GM12875 (cell line): ENCODE measurements around the gene NRXN2.

ENCODE experiments used
- H3K4me3 ChIP-seq: one replicate; pipeline ENCODE4 v1.5.1; 2011; ENCODE audit warnings: low read depth, low read length, control low read depth
- TF ChIP-seq, protein P1 (sequence below): IDR thresholded peaks from 2 replicates; pipeline ENCODE4 v1.5.1; 2011; ENCODE audit warnings: low read depth, mild to moderate bottlenecking, control low read depth, inconsistent platforms, low read length, moderate library complexity, borderline replicate concordance; ENCODE audit not compliant: insufficient read depth

The NRXN2 gene

GRCh38 chr11:64696045-64696444 is 27.0 kb downstream of the NRXN2 start:
- no peak overlapping the region for H3K4me3 ChIP-seq
- TF ChIP-seq, protein P1, sequence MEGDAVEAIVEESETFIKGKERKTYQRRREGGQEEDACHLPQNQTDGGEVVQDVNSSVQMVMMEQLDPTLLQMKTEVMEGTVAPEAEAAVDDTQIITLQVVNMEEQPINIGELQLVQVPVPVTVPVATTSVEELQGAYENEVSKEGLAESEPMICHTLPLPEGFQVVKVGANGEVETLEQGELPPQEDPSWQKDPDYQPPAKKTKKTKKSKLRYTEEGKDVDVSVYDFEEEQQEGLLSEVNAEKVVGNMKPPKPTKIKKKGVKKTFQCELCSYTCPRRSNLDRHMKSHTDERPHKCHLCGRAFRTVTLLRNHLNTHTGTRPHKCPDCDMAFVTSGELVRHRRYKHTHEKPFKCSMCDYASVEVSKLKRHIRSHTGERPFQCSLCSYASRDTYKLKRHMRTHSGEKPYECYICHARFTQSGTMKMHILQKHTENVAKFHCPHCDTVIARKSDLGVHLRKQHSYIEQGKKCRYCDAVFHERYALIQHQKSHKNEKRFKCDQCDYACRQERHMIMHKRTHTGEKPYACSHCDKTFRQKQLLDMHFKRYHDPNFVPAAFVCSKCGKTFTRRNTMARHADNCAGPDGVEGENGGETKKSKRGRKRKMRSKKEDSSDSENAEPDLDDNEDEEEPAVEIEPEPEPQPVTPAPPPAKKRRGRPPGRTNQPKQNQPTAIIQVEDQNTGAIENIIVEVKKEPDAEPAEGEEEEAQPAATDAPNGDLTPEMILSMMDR = no peak

DNA sequence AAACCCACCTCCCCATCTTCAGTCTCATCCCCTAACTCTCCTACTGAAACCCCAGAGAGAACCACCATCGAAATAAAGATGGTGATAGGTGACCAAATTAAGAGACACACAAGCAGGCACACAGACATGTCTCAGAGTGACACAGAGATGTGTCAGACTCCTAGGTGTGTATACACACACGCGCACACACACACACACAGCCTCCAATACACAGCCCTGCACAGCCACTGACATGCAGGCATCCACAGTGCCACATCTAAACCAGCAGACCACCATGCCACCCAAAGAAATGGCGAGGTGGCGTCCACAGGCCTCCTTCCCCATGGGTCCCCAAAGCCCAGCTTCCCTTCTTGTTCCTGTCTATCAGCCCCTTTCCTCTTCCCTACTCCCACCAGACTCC is 27.4 kb downstream of the NRXN2 start:
- no peak overlapping the region for H3K4me3 ChIP-seq
- TF ChIP-seq, protein P1 = no peak

DNA sequence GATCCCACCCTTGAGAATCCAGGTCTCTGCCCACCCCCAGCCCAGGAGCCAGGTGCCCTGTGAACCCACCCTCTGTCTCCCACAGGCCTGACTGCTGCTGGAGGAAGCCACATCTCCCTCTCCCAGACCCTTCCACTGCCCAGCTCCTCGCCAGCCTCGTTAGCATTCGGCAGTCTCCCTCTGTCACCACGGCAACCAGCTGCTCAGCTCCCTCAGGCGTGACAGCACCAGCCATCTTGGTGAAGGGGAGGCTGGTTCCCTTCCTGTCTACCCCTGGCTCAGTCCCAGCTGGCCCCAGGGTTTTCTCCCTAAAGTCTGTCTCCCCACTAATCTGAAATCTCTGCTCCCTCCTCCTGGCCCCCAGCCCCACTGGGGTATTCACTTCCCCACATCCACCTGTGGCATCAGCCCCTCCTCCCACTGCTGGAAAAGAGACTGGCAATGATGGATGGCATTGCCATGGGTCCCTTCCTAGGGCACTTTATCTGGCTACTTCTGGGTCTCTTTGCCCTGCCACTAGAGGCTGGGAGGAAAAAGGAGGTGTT is 28.1 kb downstream of the NRXN2 start:
- no peak overlapping the region for H3K4me3 ChIP-seq
- TF ChIP-seq, protein P1 = no peak

DNA sequence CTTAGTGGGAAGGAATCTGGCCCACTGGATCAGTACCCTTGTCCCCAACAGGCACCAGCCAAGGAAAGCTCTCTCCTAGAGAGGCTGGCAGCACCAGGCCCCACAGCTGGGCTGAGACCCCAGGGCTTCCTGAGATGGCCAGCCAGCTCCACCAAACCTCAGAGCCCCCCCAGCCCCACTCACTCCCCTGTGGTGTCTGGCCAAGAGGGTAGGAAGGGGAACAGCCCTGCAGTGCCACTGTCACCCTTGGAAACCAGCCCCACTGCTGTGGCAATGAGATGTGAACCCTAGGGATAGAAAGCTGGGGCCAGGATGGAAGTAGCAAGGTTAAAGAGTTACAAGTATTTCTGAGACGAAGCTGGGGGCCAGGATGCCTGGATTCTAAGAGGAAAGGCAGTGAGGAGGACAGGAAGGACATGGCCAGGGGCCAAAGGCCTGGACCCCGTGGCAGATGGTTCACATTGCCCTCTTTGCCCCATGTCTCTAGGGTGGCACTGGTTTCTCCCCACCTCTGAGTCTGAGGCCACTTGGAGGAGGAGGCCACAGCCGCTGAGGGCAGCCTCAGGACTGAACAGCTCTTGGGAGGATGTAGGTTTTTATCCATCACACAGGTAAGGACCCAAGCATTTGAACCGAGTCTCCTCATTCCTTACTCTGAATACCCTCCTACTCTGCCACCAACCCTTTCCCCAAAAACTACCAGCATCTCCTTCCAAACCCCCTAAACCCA is 28.8 kb downstream of the NRXN2 start:
- no peak overlapping the region for H3K4me3 ChIP-seq
- TF ChIP-seq, protein P1 = no peak

GRCh38 chr11:64692764-64693331 is 30.1 kb downstream of the NRXN2 start:
- no peak overlapping the region for H3K4me3 ChIP-seq
- TF ChIP-seq, protein P1 = no peak

- no peak overlapping the region for H3K4me3 ChIP-seq
- TF ChIP-seq, protein P1 = no peak
Observed at GRCh38 chr11:64691543-64691942, 31.5 kb downstream of the NRXN2 start.

DNA sequence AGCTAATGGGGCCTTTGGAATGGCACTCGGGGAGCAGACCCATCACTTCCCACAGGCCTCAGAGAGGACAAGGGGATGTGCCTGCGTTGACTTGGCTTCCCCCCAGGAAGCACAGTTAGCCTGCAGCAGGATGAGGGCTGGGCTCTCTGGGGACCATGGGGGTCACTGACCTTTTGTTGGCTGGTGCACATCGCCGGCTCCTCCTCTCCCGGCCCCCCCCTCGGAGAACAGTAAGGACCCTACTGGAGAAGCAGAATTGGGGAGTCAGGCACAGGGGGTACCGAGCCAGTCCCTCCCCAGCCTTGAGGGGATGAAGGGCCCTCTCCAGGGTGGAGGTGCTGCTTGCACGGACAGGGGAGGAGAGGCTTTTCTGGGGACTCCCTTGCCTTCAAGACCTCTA is 32.8 kb downstream of the NRXN2 start:
- no peak overlapping the region for H3K4me3 ChIP-seq
- TF ChIP-seq, protein P1 = no peak
